Amygdala (tissue), 56 donors: ENCODE measurements around the gene APH1B.
"Not testable (repeated sequence)": the region's sequence is repeated elsewhere in the genome, so short reads cannot be mapped to it uniquely, and the experiment has no call there.

Experiments
- DNase-seq, 56 donors: peaks; one replicate each; lab custom pipeline; 2025; lab: John Stamatoyannopoulos, UW

Gene APH1B

DNA sequence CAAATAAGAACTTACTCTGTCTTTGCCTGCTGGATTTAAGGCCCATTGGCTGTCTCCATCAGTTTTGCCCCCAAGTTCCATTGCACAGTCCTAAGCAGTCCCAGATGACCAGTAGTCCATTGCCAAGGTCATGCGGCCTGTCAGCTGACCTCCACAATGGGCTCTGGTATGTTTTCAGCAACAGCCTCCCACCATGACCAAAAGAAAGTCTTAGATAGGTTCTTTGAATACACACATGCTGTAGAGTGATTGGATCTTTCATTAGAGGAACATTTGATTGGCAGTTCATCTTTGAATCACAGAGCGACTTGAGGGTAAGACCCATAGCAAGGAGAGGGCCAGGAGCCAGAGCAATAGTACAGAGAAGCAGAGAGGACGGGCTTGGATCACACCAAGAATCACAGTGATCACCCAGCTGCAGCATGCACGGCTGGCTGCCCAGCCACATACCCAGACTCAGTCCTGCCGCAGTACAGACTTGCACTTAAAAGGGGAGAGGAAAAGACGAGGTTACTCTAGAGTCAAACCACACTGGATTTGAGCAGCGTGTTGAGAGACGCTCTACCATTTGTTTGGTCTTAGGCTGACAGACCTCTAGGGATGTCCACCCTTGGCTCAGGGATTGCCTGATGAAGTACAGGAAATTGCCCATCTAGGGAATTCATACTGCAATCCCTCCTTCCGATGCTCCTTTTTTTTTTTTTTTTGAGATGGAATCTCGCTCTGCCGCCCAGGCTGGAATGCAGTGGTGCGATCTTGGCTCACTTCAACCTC lies 50.4 kb downstream of the APH1B start:
- DNase-seq: no peak

DNA sequence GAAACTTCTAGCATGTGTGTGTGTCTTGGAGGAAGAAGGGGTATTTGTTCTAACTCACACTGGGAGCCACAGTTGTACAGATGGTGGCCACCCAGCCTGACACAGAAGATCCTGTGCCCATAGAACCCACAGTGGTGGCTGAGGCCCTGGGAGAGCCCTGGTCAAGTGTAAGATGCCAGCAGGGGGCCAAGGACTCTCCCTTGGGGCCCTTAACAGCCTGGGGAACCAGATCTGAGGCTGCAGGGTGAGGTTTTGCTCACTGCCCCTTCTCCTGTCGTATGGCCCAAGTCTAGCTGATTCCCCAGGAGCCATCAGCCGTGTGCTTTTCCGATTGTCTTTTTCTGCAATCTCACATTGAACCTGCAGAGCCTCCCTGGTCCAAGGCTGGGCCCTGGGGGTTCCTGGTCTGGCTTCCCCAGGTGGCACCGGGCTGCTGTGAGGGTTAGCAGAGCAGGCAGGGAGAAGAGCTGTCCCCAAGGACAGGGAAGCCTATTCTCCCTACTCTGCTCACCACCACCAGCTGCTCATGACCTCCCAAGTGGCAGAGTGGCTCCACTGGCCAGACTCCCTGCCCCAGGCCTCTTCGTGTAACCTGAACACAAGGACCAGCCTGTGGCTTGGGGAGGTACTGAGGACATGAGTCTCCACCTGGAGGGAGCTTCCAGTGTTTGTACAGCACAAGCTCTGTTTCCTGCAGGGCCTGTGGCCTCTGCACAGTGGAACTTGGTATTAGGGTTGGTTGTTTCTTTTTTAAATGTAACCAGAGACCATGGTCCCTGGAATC lies 52.4 kb downstream of the APH1B start:
- DNase-seq: no peak

DNA sequence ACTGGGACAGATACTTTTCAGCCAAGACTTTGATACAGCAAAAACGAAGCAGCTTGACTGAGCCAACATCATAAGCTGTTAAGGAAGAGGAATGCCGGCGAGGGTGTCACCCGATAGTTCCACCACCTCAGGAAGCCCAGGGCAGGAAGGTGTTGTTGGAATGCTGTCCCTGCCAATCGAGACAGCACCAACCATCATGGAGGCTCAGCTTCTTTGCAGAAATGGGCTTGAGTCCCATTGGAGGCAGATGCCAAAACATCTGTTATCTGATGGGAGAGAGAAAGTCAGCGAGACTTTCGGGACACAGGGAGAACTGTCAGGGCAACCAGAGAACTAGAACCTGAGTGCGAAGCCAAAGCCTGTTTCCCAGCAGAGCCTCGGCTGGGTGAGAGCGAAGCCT lies 53.5 kb downstream of the APH1B start:
- no peak for DNase-seq

DNA sequence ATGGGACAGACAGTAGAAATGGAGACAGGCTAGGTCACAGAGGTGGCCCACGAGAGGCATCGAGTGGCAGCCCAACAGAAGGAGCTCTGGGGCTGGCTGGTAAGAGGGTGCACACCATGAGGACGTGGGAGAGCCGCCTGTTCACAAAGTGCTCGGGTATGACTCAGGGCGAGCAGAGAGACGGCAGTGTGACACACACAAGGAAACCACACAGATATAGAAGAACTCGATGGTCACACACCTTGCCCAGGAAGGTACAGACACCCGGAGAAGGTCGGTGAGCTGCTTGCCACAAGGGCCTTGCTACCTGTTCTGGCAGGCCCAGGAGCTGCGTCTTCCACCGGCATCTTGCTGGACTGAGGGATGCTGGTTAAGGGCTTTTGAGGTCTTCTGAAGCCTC lies 54.1 kb downstream of the APH1B start:
- DNase-seq: no peak

DNA sequence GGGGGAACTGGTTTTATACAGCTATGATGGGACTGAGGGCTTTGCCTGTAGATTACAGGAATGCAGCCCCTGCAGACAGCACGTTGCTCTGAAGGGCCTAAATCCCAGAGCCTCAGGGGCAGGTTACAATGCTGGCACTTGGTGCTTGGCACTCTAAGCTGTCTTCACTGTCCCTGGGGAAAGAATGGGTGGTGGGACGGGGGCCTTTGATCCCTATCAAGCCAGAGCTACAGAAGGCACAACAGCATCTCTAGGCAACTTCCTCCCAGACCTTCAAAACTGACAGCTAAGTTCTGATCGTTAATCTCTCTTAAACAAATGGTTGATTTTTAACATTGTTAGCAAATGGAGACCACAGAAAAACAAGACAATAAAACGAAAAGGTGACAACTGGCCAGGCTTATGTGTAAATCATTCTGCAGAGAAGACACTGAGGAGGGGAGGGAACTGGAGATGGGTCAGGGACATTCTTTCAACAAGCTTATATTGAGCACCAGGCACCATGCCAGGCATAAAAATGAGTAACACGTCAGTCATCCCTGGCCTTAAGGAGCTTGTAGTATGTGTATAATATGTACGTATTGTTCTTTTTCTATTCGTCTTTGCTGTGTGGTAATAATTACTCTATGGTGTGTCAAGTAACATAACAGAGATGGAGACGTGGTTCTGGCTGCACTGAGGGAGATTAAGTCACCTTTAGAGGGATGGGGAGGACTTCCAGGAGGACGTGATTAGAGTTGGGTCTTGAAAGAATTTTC lies 55.1 kb downstream of the APH1B start:
- DNase-seq: no peak

DNA sequence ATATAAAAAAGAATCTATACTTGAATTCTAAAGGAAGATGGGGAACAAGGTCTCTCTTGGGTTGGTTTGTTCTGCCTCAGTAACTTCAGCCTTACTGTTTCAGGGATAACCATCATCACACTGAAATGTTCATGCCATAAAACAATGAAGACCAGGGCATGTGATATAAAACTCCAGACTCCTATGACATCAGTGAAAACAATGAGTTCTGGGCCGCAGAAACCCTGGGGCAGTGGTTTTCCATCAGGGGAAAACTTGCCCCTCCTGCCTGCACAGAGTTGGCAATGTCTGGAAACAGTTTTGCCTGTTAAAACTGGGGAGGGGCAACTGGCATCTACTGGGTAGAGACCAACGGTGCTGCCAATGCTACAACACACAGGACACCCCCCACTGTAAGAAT lies 57.4 kb downstream of the APH1B start:
- DNase-seq: no peak

DNA sequence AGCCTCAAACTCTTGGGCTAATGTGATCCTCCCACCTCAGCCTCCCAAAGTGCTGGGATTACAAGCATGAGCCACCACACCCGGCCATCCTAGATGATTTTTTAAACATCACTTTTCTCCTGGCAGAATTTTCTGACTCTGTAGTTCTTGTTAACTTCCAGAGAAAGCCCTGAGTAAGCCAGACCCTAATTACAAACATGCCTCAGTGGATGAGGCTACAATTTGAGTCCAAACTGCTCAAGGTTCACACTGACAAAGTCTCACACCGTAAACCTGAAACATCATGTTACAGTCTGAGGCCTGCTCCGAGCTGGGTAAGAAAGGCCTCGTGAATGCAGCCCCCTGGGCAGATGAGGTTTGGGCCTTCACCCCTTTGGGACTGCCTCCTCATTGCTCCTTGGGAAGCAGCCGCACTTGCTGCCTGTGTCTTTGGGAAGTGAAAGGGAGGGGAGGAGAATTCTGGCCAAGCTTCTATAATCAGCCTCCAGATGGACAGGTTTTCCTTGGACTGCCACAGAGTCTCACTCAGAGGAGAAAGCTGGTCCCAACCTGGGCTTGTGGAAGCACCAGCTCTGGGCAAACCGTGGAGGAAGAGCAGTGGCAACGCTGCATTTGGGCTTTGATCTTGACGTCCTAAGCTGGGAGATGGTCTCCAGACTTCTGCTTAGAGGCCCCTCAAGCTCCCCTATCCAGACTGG lies 58.3 kb downstream of the APH1B start:
- no peak for DNase-seq

DNA sequence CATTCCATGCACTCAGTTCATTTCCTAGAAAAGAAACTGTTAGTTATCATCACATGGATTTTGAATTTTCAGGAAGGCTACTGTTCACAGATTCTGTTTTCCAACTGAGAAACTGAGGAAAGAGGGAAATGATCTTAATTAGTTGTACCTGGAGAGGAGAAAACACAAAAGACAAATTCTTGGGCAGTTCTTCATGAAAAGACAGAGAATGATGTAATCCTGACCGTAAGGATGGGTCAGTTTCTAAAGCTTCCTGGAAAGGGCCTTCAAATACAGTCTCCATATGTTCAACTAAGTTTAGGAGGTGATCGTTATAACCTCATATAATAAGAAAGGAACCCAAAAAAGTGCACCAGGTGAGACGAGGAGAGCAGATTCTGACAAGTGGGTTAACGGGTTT lies 59.6 kb downstream of the APH1B start:
- DNase-seq: no peak

DNA sequence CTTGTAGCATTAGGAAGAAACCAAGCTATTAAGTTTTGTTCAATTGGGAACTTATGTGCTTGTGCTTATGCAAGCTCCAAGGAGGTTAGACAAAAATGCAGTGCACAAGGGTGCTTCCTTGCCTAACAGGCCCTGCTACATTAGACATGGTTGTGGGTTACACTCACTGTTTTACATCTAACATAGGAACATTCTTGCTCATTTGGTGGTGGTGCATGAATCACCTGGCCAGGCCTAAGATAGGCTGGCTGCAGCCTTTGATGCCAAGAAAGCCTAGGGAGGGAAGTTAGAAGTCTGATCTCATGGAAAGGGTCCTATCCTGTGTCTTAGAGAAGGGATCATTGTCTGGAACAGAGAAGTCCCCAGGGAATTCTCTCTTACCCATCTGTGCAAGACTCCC lies 60.8 kb downstream of the APH1B start:
- DNase-seq: no peak

DNA sequence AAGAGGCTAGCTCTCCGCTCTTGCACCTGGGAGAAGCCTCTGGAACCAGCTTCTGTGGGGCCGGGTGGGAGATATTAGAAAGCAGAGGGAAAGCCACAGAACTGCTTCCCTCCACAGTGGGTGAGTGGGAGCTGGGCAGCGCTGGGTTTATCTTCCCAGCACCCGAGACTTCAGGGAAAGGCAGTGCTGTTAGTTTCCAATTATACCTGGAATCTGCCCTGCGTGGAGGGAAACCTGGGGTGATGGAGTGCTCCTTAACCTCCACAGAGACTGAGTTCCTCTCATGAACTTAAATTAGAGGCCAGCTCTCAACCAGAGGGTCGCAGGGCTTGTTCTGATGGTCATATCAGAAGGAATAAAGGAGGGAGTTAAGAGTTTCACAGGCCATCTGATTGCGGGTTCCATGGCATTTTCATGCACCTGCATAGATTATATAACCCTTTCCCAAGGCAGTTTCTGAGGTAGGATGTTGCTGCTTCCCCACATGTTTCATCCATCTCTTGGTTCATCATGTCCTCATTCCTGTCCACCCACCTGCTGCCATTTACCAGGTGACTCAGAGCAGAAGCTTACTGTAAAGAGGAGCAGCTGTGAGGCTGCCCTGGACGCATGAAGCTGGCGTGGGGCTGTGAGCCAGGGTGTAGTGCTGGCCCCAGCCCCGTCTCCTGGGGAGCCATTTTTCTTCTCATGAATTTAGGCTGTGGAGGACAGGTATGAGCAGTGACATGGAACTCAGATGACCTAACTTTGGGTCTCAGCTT lies 61.8 kb downstream of the APH1B start:
- DNase-seq: peak in 1 of 56 donors; percentile 3

DNA sequence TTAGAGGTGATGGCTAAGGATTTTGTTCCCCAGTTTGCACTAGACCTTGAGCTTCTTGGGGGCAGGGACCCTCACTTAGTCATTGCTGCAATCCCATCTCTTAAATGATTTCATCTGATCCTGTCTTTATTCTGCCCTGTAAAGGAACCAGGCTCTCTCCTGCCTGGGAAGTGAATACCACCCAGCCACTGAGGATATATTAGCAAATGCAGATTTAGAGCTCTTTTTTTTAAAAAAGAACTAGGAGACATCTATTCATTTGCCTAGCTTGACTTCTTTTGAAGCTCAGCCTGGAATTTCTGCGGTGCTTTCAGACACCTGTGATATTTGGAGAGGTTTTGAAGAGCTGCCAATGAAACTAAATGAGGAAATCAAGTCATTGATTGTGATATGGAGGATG lies 62.4 kb downstream of the APH1B start:
- DNase-seq: no peak

DNA sequence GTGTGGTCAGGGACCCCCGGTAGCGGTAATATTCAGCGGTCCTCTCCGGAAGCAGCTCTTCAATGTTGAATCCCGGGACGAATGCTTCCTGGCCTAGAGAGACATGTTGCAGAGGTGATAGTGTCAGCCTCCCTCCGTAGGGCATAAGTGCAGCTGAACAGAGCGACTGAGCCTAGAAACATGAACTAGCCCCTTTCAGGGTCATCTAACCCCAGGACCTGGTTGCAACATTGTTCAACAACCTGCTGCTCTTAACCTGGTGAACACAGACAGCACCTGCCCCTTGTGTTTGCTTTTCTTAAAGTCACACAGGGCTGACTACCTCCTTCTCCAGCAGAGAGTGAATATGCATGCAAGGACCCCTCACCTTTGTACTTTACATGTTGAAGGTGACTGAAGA lies 62.9 kb downstream of the APH1B start:
- no peak for DNase-seq

DNA sequence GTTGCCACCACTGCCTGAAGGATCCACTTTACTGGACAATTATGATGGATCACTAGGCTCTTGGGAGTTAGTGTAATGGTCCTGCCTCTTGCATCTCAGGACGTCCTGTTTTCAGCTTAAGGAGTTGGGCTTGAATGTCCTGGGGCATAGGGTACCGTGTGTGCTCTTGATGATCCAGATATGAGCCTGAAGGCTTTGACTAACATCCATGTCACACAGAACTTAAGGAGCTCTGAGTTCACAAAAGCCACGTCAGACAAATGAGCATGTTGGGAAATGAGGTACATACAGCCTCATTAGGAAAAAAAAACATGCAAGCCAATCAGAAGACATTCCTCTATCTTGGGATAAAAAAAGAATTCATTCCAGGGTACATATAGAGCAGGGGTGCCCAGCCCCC lies 63.5 kb downstream of the APH1B start:
- DNase-seq: no peak

DNA sequence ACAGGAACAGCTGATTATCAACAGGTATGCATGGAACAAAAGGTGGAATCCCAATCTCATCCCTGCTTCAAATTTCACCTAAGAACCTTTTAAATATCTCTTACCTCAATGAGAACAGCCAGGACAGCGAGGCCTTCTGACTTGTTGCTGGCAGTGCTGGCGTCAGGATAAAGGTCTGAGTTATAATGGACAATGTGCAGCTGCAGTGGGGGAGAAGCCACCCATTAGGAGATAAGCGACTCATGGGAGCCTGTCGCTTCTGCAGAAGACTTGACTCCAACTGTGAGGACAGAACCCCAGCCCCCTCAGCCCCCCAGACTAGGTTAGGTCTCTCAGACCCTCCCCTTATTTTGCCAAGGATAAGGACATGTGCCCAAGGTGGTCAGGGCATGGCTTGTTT lies 64.5 kb downstream of the APH1B start:
- no peak for DNase-seq

DNA sequence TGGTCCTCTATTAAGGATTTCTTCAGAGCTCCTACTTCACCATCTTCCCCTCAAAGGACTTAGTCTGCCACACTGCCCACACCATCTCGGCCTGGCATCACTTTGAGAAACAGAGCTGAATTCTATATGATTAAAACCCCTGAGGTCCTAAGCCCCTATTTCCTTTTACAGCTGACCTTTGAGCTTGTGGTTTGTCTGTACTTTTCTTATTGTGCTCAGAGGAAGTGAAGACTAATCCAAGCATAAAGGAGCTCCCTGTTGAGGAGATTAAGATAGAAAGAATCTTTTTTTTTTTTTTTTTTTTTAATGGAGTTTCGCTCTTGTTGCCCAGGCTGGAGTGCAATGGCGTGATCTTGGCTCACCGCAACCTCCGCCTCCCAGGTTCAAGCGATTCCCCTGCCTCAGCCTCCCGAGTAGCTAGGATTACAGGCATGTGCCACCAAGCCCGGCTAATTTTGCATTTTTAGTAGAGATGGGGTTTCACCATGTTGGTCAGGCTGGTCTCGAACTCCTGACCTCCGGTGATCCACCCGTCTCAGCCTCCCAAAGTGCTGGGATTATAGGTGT lies 65.7 kb downstream of the APH1B start:
- not testable (repeated sequence) for DNase-seq

DNA sequence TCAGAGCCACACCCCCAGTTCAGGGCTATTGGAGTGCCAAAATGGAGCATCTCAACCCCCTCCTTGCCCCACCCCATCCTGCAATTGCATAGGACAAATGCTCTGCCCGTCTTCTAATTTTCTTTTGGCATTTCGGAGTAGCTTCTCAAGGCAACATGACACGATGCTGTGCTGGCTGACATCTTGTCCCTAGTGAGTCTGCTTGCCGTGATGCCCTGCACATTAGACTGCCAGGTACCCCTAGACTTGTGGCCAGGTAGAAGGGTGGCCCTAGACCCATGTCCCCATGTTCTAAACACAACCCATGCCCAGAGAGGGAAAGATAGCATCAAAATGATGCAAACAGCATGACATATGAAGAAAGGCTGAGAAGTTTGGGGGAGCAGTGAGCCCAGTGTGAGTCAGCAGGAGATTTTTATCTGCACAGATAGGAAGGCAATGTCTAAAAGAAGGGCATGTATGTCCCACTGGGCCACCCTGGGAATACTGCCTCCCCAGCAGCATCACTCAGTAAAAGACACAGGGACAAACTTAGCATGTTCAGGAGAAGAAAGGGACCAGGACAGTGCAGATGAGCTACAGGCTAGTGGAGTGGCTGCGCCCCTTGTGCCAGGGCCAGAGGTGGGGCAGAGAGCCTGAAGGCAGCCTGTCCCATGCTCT lies 67.5 kb downstream of the APH1B start:
- DNase-seq: no peak

DNA sequence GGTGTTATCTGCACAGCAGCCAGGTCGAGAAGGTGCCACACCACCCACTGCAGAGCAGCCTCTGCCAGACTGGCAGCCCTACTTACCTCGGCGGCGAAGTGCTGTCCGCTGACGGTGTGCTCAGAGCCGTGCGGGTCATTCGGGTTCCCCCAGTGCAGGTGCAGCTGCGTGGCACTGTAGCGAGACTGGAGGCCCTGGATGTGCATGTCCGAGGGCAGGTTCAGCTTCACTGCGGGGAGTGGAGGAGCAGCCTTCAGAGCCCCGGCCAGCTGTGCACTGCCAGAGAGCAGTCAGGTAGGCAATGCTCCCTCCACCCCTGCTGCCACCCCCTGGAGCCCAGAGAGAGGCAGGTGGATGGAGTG lies 68.0 kb downstream of the APH1B start:
- no peak for DNase-seq

DNA sequence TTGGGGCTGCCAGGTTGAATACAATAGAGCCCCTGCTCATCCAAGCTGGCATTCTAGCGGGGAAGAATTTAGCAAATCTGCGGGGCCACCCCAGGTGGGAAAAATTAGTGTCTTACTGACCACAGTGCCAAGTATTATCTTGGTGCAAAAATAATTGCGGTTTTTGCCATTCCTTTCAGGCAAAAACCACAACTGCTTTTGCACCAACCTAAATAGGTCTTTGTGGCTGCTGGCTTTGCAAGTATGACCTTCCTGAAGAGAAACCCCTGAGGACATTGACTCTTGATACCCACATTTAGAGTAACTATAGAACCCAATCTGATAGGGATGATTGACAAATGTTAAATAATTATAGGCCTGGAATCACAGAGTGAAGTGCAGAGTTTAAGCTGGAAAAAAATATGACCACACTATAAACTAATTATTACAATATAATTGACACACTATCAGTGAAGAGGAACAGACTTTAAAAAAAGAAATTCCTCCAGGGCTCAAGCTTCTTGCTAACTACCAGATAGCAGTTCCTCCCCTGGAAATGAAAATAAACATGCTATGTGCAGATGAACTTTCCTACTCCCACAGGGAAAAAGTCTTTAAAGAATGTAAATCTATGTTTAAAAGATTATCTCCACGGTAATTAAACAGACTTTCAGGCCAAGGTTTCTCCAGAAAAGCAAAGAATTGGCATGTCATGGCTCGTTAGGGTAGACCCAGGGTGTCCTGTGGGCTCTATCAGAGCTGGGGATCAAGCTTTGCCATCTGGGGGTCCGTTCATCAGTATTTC lies 69.9 kb downstream of the APH1B start:
- no peak for DNase-seq
